Measurements from ENCODE around the gene UTF1.
"Not testable (repeated sequence)": the region's sequence is repeated elsewhere in the genome, so short reads cannot be mapped to it uniquely, and the experiment has no call there.

Gene UTF1

DNA sequence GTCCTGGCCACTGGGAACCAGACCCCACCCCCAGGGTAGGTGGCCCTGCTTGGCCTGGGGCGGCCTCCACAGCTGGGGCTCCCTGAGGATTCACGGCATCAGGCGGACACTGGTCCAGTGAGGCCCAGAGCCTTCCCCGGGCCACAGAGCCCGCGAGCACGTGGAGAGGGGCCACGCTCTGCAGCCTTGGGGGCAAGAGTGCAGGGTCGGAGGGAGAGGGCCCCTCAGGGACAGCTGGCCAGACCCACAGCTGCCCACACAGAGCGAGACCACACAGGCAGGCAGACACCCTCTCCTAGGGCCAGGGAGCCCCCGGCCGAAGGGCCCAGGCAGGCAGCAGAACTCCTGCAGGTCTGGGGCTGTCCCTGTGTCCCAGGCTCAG is 18.3 kb downstream of the UTF1 start:
- DNase-seq, result no peak

DNA sequence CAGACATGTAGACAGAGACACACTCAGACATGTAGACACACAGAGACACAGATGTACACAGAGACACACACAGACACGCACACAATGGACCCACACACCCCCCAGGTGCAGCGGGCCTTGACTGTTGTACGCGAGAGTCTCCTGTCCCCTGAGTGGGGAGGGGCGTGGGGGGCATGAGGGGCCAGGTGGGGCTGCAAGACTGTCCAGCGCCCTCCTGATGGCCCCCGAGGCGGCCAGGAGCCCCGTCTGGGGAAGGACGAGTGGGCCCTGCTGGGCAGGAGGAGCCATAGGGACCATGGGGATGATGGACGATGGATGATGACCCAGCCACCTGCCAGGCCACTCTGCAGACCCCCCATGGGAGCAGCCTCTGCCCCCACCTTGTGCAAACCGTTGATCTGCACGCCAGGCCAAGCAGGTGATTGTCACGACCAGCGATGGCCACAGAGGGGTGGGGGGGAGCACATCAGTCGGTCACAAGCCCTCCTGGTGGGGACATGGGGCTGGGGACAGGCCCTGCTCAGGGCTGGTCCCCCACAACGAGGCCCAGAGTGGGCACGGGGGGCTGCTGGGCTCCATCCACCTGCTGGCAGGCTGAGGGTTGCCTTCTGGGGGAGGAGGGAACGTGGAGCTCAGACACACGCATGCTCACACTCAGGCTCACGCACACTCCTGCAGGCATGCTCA is 19.2 kb downstream of the UTF1 start:
- no peak for DNase-seq

DNA sequence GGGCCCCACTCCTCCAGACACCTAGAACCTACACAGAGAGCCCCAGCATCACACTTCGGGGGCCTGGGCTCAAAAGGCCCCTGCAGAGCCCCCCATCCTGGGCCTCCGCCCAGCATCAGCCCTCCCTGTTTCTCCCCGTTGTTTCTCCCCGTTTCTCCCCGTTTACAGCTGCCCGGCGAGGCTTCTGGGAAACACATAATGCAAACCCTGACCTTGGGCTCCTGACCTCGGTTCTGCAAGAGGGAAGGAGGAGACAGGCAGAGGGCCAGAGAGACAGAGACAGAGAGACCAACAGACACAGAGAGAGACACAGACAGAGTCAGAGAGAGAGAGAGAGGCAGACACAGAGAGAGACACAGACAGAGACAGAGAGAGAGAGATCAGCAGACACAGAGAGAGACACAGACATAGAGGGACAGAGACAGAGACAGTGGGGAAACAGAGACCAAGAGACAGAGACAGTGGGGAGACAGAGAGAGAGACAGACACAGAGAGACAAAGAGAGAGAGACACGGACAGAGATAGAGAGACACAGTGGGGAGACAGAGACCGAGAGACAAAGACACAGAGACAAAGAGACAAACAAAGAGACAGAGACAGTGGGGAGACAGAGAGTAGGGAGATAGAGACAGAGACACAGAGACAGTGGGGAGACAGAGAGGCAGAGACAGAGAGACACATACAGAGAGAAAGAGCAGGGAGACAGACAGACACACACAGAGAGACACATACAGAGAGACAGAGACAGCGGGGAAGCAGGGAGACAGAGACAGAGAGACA is 20.1 kb downstream of the UTF1 start:
- DNase-seq, result no peak

DNA sequence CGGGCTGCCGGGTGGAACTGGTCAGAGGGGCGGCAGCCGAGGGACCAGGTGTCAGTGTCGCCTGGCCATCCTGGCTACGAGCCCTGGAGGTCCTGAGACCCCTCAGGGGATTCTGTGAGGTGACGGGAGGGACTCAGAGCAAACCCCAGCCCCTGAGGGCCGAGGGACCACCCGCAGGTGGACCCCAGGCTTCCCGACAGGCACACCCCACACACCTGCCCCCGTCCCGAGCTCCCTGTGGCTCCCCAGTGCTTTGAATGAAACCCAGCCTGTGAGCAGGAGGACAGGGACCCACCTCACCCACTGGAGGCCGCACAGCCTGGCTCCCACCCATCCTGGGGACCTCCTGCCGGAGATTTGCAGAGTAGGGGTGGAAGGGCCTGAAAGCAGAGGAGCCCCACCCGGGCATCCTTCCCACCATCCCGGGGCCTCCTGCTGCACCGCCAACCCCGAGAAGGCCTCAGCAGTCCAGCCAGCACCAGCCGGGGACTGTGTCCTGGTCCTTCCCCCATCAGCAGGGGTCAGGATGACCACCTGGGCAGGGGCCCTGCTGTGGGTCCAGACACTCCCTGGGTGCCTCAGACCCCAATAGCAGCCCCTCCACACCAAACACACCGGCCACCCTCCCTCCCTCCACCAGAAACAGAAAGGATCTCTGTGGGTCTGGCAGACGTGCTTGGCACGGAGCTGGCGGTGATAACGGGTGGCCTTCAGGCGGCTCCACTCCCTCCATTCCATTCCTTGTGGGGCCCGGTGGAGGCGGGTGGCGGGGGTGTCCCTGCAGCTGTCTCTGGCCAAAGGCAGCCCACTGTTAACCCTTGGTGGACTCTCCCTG is 21.6 kb downstream of the UTF1 start:
- DNase-seq, result no peak

DNA sequence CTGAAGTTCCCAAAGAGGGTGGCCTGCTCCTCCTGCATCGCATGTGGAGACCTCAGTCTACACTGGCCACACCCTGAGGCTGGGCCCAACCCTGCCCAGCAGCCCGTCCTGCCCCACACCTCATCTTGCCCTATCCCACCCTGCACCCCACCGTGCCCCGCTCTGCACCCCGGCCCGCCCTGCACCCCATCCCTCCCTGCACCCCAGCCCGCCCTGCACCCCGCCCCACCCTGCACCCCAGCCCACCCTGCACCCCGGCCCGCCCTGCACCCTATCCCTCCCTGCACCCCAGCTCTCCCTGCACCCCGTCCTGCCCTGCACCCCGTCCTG is 22.2 kb downstream of the UTF1 start:
- no peak for DNase-seq

DNA sequence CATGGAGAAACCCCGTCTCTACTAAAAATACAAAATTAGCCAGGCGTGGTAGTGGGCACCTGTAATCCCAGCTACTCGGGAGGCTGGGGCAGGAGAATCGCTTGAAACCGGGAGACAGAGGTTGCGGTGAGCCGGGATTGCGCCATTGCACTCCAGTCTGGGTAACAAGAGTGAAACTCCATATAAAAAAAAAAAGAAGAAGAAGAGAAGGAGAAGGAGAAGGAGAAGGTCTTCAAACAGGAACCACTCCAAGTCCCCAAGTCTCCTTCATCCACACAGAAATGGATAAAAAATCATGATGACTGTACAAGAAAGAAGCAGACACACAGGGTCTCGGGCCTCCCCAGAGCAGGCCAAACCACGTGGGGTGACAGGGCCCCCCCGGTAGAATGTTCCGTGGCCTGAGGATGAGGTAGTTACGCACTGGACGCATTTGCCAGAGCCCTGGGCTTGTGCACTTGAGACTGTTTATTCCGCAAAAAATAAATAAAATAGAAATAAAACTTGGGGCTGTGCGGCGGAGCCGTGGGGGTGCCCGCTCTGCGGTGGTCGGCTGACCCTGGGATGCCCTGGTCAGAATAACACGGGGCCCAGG is 23.4 kb downstream of the UTF1 start:
- no peak for DNase-seq

DNA sequence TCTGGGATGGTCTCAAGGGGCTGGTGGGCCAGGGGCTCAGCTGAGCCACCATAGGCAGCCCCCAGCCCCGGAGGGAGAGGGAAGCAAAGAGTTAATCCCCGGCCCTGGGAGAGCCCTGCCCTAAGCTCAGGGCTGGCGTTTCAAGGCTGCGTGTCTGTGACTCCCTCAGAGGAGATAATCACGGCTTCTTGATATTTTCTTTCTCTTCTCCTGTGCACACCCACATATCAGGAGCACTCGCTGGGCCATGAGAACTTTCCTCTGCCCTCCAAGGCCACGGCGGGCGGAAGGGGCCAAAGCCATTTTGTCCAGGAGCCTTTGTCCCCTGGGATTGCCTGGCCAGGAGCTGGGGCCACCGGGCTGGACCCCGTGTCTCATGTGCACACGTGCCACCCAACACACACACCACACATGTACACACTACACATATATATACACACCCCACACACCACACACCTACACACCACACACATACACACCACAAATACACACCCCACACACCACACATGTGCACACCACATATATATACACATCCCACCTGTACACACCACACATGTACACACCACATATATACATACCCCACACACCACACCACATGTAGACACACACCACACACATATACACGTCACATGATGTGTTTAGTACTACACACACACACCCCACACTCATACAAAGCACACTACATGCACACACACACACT is 24.6 kb downstream of the UTF1 start:
- DNase-seq, result no peak

DNA sequence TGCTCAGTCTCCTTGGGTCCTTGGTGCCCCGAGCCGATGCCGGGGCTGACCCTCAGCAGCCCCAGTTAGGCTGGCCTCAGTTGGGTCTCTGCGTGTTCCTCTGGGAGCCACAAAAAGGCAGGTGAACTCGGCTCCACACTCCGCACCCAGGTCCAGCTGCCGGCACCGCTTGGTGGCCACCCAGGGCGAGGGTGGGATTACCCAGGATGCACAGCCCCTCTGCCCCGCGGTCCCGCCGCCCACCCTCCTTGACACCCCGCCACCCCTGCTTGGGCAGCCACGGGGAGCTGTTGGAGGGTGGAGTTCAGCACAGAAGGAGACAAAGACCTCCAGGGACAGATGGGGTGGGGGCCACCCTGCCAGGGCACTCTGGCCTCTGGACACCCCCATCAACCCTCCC is 25.3 kb downstream of the UTF1 start:
- no peak for DNase-seq

DNA sequence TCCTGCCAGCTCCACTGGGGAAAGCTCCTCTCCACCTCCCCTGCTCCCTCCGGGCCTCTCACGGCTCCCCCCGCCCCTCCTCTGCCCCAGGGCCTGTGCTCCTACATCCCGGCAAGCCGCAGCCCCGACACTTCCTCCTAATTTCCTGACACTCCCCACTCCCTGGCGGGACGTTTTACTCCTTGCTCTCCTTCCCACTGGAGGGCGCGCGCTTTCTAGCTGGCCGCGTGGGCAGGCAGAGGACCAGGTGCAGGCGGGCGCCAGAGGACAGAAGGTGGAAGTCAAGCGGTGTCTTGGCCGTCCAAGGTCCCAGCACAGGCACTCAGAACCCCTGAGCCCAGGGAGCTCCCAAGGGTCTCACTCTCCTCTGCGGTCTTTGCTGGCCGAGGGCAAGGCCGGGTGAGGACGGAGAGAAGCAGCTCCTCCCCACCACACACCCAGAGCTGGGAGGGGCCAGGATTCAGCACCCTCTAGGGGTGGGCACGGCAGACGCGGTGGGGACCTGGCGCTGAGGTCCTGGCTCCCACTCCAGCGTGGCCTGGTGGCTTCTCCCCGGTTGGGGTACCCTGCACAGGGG is 27.6 kb downstream of the UTF1 start:
- no peak for DNase-seq

DNA sequence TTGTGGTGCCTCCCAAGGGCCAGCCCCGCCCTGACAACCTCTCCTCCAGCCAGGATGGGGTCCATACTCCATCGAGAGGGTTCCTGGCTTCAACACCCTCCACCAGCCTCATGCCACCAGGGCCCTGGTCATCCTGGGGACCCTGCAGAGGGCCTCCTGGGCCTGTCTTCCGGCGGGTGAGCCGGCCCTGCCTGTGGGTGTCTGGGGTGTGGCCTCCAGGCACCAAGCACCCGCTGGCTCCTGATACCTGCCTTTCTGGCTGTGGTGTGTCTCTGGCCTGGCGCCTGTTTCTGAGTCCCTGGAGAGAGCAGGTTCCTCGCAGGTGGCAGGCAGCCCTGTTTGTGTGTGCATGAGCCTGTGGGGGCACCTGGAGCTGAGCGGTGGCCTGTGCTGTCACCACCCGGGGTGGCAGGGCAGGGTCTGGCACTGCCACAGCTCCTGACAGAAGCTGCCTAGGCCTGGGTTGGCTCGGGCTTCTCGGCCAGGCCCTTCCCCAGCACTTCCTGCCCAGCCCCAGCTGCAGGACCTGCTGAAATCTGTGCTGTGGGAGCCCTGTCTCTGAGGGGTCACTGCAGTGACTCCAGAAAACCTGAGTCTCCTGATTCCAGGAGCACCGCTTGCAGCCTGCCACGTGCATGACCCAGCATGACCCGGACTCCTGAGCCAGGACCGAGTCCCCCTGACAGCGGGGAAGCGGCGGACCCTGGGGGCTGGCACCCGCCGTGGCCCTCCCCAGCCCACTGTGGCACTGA is 28.2 kb downstream of the UTF1 start:
- no peak for DNase-seq

DNA sequence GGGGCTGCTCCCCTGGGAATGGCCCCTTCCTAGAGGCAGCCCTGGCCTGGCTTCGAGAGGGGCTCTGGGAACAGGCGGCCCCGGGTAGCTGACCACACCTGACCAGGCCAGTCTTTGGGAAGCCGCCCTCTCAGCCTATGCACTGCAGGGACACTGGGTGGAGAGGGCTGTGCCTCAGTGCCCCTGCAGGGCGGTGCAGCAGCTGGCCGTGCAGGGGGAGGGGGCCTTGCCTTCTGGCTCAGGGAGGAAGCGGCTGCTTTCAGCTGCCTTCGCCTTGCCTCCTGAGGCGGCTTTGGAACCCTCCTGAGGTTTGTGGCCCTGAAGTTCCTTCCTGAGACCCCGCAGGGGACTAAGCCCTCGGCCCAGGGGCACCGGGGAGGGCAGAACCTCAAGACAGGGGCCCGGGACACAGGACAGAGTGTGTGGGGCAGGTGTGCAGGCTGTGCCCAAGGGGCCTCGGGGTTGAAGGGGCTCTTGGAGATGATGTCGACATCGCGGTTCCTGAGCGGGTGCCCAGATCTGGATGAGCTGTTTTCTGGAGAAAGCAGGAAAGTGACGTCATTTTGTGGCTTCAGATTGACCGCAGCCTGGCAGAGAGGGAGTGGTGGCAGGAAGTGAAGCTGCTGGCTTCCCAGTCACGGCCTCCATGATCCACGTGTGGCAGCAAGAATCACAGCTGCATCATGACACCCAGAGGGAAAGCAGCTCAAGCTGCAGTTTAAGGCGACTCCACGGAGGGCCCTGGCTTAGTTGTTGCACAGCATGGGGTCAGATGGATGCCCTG is 29.0 kb downstream of the UTF1 start:
- DNase-seq, result no peak

DNA sequence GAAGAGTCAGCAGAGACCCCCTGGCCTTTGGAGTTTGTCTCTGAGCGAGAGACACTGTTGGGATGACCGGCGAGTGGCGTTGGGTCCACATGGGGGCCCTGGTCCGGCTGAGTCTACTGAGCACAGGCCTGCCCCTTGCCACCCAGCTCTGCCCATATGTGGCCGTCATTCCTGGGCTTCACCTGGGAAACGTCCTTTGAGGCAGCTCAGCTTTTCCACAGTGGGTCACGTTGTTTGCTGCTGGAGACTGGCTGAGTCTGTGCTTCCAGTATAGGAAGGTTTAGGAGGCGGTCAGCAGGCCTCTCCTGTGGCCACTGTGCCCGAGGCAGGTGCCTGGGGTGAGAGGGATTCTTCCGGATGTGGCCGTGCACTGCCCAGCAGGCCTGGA is 29.6 kb downstream of the UTF1 start:
- no peak for DNase-seq

DNA sequence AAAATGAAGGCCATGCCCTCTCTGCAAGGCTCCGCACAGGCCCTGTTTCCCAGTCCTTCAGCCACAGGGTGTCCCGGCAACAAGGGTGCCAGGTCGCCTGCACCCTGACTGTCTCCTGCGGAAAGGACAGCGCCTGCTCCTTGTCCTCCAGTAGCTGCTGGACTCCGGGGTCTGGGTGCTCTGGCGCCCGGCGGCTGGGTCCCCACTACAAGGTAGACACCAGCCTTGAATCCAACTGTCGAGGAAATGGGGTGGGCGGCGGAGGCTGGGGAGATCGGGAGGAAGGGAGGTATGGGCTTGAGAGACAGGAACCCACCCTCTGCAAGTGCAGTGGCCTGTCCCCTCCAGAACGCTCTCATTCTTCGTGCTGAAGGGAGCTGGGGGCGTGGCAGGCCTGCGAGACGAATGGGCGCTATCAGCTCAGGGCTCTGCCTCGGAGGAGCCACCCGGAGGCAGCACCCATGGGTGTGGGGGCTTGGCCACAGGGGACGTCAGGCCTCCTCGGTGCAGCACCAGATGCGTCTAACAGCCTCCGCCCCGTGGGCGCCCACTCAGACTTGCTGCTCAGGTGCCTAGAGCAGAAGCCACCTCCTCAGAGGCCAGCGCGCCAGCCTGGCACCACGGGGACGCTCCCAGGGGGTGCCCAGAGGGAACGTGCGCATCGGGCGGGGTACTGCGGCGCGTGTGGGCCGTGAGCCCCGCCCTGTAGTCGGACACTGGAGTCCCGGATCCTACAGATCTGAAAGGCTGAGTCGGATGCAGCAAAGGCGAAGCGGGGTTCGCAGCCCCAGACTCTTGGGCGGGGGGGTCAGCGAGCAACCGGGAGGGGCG is 31.1 kb downstream of the UTF1 start:
- peak; percentile 66 for DNase-seq

DNA sequence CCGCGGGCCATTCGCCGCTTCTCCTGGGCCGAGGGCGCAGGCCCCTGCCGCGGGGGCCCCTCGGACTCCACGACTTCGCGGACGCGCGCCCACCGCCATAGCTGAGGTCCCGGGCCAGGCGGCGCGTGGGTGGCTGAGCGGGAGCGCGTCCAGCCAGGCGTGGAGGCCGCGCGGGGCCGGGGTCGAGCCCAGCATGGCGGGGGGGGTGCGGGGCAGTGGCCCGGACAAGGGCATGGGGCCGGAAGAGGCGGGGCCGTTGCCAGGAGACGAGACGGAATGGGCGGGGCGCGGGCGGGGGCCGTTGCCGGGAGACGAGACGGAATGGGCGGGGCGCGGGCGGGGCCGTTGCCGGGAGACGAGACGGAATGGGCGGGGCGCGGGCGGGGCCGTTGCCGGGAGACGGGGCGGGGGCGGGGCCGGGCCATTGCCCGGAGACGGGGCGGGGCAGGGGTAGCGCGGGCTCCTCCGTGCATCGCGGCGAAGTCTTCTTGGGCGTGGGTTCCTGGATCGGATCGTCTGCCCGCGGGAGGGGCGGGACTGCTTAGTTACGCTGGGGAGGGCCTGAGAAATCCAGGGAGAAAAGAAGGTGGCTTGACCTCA is 31.8 kb downstream of the UTF1 start:
- peak; percentile 88 for DNase-seq

DNA sequence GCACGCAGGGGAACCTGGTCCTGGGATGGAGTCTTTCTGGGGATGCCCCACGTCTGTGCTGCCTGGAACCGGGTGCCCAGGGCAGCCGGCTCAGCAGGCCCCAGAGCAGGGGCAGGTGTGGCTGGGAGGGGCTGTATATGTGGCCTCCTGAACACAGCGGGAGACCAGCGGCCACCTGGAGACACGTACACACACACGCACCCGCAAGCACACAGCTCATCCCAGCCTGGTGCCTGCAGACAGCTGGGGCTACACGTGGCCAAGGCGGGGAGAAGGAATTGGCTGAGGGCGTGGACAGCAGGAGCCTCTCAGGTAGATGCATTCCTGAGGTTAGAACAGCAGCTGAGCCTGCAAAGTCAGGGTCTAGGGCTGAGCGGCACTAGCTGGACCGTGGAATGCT is 32.7 kb downstream of the UTF1 start:
- DNase-seq, result no peak

DNA sequence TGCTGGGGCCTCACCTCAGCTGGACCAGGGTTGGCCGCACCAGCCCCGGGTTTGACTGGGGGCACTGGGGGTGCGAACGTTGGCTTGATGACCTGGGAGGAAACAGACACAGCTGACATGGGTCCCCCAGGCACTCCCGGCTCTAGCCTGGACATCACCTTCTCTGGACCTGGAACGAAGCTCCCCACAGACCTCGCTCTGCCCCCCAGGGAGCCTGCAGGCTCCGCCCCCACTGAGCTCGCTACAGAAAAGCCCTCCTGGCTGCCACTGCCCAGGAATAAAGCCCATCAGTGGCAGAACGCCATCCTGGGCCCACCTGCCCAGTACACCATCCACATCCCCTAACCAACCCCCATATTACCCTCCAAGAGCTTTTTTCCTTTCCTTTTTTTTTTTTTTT is 33.7 kb downstream of the UTF1 start:
- DNase-seq, result no peak

DNA sequence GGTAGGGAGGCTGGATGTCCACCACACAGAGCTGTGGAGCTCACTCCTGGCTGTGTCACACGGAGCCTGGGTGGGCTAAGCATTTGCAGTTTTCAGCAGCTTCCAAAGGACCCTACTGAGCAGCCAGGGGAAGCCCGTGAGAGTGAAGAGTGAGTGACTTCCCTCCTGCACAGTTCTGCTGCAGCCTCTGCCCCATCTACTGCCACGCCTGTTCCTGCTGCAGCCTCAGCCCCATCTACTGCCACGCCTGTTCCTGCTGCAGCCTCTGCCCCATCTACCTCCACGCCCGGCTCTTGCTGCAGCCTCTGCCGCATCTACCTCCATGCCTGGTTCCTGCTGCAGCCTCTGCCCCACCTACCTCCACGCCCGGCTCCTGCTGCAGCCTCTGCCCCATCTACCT is 34.4 kb downstream of the UTF1 start:
- DNase-seq, result no peak

DNA sequence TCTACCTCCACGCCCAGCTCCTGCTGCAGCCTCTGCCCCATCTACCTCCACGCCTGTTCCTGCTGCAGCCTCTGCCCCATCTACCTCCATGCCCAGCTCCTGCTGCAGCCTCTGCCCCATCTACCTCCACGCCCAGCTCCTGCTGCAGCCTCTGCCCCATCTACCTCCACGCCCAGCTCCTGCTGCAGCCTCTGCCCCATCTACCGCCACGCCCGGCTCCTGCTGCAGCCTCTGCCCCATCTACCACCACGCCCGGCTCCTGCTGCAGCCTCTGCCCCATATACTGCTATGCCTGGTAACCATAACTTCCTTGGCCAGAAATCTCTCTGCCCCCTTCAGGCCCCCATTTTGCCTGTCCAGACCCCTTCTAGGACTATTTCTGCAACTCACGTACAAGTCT is 35.0 kb downstream of the UTF1 start:
- DNase-seq, result not testable (repeated sequence)

DNA sequence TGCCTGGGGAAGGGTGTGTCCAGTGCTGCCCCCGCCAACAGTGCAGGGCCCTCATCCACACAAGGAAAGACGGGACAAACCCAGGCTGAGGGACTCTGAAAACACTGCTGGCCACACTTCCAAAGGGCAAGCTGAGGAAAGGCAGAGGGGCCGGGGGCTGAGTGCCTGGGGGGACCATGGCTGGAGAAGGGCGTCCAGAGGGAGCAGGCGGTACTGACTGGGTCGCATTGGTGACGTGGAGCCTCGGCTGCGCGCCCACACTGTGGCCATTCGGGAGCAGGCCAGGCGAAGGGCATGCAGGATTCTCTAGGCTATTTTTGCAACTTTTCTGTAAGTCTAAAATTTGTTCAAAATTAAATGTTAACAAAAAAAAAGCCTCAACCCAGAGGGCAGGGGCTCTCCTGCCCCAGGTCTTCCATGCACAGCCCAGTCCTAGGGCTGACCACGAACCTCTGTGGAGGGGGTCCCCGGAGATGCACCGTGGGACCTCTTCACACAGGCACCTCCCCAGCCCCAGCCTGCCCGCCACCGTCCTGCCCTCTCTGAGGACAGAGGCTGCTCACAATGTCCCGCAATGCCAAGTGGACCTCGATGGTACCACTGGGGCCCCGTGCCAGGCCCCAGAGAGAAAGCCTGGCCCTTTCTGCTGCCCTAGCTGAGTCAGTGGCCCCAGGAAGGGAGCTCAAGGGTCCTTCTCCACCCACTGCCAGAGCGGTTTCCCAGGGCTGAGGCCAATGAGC is 36.2 kb downstream of the UTF1 start:
- DNase-seq, result no peak

Data from activated gamma-delta T cell (primary cell).